ENCODE results near the gene VPS35L.
A peak's percentile ranks its signal among the peaks of the same experiment; 100 is the strongest.
"Not testable (repeated sequence)": the region's sequence is repeated elsewhere in the genome, so short reads cannot be mapped to it uniquely, and the experiment has no call there.

The VPS35L gene

DNA sequence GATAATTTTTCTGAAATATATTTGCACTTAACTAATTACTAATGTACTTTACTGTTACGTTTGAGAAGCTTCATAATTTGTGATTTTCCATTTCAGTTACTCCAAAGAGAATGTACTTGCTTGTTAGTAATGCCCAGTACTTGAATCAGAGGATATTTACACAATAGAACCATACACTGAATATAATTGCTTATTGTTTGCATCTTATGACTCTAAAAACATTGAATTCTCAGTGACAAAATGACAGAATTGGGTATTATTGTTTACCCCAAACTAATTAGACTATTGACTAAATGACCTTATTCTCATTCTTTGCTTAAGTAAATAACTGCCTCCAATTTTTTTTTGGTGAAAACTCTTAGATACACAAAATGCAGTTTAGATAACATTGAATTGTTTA, 22.9 kb upstream of the VPS35L start:
- DNase-seq (ENCODE audit: low spot score) = no peak

- no peak for DNase-seq (ENCODE audit: low spot score)
These were observed 15.1 kb upstream of the VPS35L start for GRCh38 chr16:19540241-19540970.

DNA sequence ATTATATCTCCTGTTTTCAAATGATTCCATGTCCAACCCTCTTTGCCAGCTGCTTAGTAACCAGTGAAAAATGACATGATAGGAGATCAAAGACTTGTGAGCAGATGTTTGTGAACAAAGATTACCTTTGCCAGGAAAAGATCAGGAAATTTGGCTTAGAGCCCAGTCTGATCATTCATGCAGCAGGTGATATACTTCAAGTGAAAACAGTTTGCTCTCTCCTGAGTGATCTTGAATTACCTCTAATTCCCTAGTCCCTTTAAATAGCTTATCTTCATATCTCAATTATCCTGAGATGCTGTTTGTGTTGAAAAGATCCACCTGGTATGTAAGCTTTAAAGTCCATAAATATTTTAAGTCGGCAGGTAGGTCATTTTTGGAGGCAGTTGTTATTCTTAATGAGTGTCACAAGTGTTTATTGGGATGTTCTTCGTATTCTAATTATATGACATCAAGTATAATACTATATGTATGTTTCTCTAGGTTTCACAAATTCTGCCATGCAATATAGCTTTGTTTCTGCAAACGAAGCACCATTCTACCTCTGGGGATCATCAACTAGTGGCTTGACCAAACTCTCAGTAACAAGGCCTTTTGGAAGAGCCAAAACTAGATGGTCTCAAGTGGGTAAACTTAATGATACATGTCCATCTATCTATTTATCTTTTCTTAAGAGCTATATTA, 13.2 kb upstream of the VPS35L start:
- DNase-seq (ENCODE audit: low spot score) = peak; percentile 43

DNA sequence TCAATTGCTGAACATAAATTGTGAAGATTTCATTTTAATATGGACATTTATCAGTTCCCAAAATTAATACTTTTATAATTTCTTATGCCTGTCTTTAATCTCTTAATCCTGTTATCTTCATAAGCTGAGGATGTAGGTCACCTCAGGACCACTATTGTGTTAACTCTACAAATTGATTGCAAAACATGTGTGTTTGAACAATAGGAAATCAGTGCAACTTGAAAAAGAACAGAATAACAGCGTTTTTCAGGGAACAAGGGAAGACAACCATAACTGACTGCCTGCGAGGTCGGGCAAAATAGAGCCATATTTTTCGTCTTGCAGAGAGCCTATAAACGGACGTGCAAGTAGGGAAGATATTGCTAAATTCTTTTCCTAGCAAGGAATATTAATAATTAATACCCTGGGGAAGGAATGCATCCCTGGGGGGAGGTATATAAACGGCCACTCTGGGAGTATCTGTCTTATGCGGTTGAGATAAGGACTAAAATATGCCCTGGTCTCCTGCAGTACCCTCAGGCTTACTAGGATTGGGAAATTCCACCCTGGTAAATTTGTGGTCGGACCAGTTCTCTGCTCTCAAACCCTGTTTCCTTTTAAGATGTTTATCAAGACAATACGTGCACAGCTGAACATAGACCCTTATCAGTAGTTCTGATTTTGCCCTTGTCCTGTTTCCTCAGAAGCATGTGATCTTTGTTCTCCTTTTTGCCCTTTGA, 12.1 kb upstream of the VPS35L start:
- not testable (repeated sequence) for DNase-seq (ENCODE audit: low spot score)

GRCh38 chr16:19548144-19548543, 7.4 kb upstream of the VPS35L start:
- no peak for DNase-seq (ENCODE audit: low spot score)

- no peak for DNase-seq (ENCODE audit: low spot score)
These were observed 5.8 kb upstream of the VPS35L start for GRCh38 chr16:19549673-19550072.

- no peak for DNase-seq (ENCODE audit: low spot score)
These were observed 652 bp downstream of the VPS35L start for GRCh38 chr16:19555938-19556771.

DNA sequence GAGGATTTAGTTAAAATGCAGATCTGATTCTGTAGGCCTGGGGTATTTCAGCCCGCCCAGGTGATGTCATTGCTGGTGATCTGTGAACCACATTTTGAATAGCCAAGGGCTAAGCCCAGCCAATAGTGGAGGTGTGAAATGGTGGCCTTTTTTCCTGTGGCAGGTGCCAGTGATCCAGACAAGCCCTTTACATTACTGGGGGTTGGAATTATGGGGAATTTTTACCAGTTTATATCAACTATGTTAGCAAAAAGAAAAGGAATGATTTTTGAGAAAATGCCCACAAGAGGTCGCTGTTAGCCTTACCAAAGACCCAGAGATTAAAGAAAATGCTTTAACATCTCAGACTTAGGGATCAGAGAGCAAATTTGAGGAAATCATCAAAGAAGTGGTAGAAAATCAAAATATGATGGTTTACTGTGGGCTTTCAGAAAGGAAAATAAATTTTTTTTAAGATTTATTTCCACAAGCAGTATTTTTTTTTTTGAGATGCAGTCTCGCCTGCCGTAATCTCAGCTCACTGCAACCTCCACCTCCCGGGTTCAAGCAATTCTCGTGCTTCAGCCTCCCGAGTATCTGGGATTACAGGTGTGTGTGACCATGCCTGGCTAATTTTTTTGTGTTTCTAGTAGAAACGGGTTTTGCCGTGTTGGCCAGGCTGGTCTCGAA, 3.9 kb downstream of the VPS35L start:
- peak; percentile 40 for DNase-seq (ENCODE audit: low spot score)

DNA sequence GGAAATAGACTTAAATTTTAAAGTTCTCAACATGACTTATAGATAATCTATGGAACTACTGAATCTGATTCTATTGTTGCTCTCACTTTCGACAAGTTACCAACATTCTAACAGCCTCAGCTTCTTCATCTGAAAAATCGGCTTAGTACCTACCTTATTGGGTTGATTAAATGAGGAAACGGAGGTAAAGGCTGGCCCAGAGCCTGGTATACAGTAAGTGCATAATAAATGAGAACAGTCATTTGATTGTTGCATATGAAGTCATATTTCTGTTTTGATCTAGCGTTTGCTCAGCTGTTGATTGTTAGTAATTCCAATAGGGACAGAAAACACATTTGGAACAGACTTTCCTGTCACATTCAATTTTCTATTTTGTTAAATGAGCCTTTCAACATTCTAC, 4.6 kb downstream of the VPS35L start:
- no peak for DNase-seq (ENCODE audit: low spot score)

DNA sequence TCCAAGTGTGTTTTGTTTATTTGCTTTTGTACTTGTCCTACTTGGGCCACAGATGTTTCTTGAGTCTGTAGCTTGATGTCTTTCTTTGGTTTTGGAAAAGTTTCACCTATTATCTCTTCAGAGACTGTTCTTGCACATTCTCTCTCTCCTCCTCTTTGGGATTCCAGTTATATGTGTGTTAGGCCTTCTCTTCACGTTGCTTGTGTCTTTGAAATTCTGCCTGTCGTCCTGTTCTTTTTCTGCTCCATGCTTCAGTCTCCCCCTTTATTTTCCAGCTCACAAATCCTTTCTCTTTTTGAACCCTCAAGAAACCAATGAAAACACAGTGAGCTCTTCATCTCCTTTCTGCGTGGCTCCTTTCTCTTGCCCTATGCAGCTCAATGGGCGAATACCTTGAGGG, 7.9 kb downstream of the VPS35L start:
- DNase-seq (ENCODE audit: low spot score) = no peak

GRCh38 chr16:19566362-19566761, 10.9 kb downstream of the VPS35L start:
- DNase-seq (ENCODE audit: low spot score) = no peak

DNA sequence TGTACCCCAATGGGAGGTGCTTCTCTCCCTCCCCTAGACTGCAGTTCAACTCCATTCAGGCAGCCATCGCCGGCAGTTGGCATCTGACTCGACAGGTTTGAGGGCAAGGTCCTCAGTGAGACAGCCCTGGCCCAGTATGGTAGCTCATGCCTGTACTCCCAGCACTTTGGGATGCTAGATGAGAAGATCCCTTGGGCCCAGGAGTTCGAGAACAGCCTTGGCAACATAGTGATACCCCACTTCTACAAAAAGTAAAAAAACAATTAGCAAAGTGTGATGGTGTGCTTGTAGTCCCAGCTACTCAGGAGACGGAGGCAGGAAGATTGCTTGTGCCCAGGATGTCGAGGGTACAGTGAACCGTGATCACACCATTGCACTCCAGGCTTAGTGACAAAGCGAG, 12.1 kb downstream of the VPS35L start:
- DNase-seq (ENCODE audit: low spot score) = no peak

GRCh38 chr16:19573997-19574396, 18.5 kb downstream of the VPS35L start:
- DNase-seq (ENCODE audit: low spot score) = no peak

DNA sequence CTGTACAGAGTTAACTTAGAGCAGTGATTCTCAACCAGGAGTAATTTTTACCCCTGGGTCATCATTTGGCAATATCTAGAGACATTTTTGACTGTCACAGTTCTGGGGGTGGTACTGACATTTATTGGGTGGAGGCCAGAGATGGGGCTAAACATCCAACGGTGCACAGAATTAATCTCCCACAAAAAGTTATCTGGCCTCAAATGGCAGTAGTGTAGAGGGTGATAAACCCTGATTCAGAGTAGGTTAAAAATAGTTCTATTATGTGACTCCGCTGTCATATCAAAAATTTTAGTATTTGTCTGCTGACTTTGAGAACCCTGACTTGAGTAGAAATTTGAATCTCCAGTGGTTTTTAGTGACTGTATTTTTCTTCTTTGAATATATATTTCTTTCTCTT, 19.1 kb downstream of the VPS35L start:
- no peak for DNase-seq (ENCODE audit: low spot score)

DNA sequence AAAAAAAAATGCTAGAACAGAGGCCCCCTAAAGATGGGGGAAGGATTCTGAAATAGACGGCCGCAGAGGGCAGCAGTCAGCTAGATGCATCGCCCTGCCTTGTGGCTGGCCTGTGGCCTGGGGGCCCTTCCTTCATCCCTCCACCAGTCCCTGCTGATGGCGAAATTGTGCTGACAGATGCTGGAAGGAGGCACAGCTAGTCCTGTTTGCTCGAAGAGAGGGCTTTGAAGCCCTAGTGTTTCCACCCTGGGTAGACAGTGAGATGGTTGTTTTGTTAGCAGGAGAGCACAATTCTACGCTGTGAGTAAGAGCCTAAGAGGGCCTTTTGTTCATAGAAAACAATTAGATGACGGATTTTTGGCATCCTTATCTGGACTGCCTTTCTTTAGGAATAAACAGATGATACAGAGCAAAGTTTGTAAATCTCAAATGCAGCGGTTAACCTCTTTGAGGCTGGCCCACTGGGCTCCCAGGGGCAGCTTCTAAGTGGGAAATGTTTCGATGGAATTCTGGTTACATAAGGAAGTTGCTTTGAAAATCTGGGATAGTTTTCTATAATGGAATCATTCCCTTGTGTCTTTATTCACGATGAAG, 23.0 kb downstream of the VPS35L start:
- no peak for DNase-seq (ENCODE audit: low spot score)

GRCh38 chr16:19582050-19582831, 26.7 kb downstream of the VPS35L start:
- no peak for DNase-seq (ENCODE audit: low spot score)

GRCh38 chr16:19583665-19584300, 28.3 kb downstream of the VPS35L start:
- DNase-seq (ENCODE audit: low spot score) = peak; percentile 56

DNA sequence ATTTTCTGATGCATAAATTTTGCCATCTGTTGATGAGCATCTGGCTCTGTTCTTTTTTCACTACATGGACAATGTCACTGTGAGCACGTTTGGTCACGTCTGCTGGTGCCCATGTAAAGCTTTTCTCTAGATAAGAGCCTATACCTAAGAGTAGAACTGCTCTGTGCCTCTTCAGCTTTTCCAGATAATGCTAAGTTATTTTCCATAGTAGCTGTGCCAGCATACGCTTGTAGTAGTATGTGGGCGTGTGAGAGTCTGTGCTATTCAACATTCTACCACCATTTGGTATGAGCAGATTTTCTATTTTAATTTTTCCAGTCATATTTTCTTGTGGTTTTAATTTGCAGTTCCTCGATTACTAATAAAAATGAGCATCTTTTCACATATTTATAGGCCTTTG, 33.2 kb downstream of the VPS35L start:
- no peak for DNase-seq (ENCODE audit: low spot score)

GRCh38 chr16:19589106-19589505, 33.6 kb downstream of the VPS35L start:
- no peak for DNase-seq (ENCODE audit: low spot score)

DNA sequence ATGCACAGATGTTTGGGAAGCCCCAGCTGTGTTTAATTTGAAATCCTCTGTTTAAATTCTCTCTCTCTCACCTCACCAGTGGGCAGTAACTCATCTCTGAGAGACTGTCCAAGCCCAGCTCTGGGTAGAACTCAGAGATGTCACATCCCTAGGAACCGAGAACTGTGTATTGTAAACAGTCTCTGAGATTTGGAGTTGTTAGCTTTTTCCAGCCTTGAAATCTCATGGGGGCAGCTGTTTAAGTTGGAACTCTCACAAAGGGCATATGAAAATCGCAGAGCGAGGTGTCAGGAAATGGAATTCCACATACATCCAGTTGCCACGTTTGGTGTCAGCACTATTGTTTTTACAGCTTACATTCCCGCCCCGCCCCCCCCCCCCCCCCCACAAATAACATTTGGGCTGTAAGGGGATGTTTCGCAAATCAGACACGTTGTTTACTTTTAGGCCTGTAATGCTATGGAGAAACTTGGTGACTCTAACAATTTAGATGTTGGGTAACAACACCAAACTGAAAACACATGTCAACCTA, 34.3 kb downstream of the VPS35L start:
- no peak for DNase-seq (ENCODE audit: low spot score)
